CD4-positive, alpha-beta T cell treated with Interleukin-15 for 4 hours (primary cell): ENCODE results near the gene GBF1.

Source experiments
- DNase-seq: peaks from one replicate; pipeline ENCODE4 v3.0.0-alpha.2; 2020; ENCODE audit warnings: low spot score

The GBF1 gene

DNA sequence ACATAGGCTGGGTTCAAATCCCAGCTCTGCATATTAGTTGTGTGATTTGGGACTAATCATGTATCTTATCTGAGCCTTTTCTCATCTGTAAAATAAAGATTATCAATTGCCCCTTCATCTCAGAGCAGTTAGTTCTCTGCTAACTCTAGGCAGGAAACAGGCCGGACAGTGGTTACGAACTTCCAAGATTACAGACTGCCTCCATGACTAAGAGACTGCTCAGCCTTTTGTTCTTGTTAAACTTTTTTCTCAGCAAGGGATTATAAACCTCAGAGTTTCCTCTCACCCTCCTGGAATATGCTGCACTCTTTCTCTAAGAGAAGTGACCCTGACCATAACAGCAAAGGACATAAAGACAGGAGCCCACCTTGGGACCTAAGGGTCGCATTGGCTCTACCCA is 97.6 kb downstream of the GBF1 start:
- DNase-seq: no peak

DNA sequence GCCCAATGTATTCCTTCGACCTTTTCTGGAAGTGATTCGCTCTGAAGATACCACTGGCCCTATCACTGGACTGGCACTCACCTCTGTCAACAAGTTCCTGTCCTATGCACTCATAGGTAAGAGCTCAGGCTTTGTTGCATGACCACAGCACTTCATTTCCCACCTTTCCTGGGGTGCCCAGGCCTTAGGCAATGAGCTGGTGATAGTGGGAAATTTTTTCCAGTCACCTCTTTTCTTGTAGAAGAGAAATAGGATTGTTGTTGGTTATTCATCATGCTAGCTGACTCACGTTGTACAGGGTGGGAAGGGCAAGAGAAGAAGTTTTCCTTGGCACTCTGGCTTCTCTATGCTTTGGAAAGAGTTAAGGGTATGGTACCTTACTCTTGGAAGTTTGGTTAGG is 98.7 kb downstream of the GBF1 start:
- no peak for DNase-seq

- DNase-seq: no peak
These were observed 102.0 kb downstream of the GBF1 start for GRCh38 chr10:102347236-102347828.

DNA sequence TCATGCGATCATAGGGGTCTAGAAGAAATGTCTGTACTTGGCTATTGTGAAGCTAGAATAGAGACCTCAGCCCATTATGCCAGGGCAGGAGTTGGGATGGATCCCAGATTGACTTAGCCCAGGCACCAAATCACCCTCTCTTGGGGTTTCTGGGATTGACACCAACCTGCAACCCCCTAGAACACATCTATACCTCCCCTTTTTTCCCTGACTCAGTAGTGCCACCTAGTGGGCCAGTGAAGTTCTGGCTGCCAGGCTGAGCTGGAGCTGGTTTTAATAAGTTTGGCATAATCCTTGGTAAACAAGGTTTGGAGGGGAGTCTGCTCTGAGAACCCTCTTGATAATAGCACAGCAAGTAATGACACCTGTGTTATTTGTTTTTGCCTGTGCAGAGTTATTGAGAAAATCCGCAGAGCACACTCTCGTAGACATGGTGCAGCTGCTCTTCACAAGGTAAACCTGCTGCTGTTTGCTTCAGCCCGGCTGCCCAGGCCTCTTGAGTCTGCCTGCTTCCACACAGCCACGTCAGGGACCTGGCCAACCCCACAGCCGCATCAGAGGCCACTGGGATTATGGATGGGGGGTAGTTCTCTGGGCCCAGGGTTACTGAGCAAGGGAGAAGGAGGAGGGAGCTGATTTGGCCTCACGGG is 106.9 kb downstream of the GBF1 start:
- peak; percentile 75 for DNase-seq

GRCh38 chr10:102354451-102354850 is 109.1 kb downstream of the GBF1 start:
- DNase-seq: no peak

DNA sequence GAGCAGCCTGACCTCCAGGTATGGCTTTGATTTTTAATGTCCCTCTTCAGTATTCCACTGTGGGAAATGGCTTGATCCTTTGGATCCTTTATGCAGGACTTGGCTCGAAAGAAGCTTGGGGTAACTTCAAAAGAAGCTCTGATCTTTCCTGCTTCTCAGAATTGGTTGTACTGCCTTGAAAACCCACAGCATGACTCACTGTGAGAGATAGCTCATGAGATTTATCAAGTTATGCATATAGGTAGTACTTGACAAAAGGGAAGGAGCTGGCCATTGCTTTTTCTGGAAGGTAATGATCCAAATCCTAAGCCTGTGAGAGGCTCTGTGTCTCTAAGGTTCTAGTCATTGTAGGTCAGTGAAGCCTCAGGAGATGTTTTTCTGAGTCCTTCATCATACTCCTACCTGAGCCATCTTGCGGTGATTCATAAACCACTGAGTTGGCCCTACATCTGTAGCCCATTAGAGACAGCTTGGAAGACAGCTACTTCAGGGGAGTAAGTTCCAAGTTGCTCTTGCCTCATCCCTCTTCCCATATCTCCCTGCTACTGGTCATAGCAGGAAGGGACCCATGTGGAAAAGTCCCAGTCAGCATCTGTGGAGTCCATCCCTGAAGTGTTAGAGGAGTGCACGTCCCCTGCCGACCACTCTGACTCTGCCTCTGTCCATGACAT is 113.5 kb downstream of the GBF1 start:
- DNase-seq: no peak

DNA sequence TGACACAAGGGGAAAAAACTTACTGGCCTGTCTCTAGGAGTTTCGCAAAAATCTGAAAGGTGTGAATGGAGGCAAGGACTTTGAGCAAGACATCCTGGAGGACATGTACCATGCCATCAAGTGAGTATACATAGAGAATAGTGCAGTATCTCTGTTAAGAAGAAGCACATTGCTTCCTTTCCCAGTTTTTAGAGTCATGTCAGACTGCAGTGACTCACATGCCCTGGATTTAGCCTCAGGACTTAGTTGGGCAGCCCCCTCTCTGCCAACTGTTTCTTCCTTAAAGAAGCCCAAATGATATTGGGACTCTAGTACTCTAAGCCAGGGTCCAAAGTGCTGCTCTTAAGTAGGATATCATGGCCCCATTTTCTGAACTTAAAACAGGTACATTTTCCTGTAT is 122.1 kb downstream of the GBF1 start:
- no peak for DNase-seq

DNA sequence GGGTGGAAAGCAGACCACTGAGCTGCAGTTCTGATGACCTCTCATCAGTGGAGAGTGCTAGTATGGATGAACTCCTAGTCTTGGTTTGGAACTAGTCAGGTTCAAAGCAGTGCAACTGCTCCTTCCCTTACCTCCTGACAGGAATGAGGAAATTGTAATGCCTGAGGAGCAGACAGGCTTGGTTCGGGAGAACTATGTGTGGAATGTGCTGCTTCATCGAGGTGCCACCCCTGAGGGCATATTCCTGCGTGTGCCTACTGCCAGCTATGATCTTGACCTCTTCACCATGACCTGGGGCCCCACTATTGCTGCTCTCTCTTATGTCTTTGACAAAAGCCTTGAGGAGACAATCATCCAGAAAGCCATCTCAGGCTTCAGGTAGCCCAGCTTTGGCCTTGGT is 122.7 kb downstream of the GBF1 start:
- no peak for DNase-seq

DNA sequence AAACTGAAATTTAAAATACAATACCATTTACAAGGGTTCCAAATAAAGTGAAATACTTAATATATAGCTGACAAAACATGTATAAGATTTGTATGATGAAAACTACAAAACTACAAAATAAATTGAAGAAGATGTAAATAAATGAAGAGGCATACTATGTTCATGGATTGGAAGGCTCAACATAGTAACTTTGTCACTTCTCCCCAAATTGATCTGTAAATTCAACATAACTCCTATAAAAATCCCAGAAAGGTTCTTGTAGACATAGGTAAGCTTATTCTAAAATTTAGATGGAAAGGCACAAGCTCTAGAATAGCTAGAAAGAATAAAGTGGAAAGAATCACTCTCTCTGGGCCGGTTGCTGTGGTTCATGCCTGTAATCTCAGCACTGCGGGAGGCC is 126.0 kb downstream of the GBF1 start:
- DNase-seq: no peak

DNA sequence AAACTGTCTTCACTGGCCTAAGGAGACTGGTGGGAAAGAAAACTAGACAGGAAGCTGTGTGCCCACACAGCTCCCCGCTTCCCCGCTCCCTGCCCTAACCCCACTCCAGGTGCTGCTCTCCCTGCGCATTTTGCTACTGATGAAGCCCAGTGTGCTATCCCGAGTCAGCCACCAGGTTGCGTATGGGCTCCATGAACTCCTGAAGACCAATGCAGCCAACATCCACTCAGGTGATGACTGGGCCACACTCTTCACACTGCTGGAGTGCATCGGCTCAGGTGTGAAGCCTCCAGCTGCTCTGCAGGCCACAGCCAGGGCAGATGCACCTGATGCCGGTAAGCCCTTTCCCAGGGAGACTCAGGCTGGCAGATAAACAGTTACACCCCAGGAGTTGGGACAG is 129.9 kb downstream of the GBF1 start:
- no peak for DNase-seq

- no peak for DNase-seq
These were observed 130.5 kb downstream of the GBF1 start for GRCh38 chr10:102375867-102376266.

DNA sequence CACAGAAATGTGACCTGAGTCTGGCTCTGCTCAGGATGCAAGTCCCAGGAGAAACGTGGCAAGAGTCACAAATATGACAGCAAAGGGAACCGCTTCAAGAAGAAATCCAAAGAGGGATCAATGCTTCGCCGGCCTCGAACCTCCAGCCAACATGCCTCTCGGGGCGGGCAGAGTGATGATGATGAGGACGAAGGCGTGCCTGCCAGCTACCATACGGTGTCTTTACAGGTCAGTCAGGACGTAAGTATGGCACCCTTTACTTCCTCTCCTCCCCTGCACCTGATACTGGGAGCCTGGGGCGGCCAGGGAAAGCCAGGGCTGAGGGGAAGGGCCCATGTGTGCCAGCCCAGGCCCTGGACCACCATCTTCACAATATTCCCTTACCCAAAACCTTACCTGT is 131.6 kb downstream of the GBF1 start:
- DNase-seq: no peak

DNA sequence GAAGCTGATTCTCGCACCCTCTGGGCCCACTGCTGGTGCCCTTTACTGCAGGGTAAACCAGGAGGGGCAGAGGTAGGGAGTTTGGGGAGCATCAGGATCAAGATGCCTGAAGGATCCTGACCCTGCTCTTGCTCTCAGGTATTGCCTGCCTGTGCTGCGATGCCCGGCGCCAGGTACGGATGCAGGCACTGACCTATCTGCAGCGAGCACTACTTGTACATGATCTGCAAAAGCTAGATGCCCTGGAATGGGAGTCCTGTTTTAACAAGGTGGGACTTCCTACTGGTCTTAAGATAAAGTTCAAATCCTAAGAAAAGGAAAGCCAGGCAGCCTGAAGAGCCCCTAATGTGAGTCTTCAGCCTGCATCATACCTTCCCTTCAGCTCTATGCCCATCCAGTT is 134.1 kb downstream of the GBF1 start:
- no peak for DNase-seq

DNA sequence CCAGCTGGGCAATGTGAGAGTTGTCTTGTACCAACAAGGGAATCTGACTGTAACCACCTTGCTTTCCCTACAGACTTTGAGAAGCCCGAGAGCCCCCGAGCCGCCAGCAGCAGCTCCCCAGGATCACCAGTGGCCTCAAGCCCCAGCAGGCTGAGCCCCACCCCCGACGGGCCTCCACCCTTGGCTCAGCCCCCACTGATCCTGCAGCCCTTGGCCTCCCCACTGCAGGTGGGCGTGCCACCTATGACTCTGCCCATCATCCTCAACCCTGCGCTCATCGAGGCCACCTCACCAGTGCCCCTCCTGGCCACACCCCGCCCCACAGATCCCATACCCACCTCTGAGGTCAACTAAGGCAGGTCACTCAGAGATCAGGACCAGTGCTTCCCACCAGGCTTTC is 136.7 kb downstream of the GBF1 start:
- no peak for DNase-seq

DNA sequence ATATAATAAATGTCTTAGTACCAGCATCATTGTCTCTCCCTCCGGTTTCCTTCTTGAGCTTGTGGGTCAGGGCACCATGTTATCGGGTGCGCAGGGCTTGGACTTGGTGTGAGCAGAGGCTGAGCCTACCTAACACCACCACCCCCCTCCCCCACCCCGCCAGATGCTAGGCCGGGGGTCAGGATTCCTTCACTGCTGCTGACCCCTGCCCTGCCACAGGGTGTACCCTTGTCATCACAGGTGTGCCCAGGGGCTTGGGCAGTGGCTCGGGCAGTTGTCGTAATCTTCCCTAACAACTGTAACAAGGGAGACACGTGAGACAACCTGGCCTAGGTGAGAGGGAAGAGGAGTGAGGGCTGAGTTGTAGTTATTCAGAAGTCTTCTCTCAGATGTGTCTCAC is 137.5 kb downstream of the GBF1 start:
- DNase-seq: no peak

- DNase-seq: no peak
These were observed 138.7 kb downstream of the GBF1 start for GRCh38 chr10:102384053-102384452.

- DNase-seq: no peak
These were observed 139.5 kb downstream of the GBF1 start for GRCh38 chr10:102384606-102385429.

DNA sequence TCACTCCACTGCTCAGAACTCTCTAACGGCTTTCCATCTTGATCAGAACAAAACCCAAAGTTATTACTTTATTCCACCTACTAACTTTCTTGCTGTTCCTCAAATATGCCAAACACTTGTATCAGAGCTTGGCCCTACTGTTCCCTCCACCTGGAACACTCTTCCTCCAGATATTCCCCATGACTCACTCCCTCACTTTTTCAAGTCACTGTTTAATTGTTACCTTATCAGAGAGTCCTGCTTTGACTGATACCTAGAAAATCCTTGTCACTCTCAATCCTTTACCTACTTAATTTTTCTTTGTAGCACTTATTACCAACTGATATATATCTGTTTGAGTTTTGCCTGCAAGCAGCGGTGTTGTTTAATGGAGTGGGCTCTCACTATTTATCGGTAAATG is 144.6 kb downstream of the GBF1 start:
- no peak for DNase-seq

DNA sequence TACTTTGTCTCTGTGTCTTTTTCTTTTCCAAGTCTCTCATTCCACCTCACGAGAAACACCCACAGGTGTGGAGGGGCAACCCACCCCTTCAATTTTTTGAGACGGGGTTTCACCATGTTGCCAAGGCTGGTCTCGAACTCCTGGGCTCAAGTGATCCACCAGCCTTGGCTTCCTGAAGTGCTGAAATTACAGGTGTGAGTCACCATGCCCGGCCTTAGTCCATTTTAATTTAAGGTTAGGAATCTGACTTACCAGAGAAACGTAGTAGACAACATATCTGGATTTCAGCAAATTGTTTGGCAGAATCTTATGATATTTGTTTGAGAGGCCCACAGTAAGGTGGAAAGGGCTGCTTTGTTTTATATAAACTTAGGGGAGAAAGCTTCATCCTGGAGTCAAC is 147.0 kb downstream of the GBF1 start:
- DNase-seq: no peak

- DNase-seq: no peak
These were observed 148.2 kb downstream of the GBF1 start for GRCh38 chr10:102393411-102394078.

- DNase-seq: peak; percentile 98
These were observed 148.9 kb downstream of the GBF1 start for GRCh38 chr10:102394079-102394800.
